C1 segment of cervical spinal cord (tissue), 14 donors: ENCODE data around the gene JSRP1.

Source experiments
- DNase-seq, 14 donors: peaks; one replicate each; lab custom pipeline; 2025; lab: John Stamatoyannopoulos, UW

JSRP1 gene

GRCh38 chr19:2255982-2256685, at the start of gene JSRP1:
JSRP1 (minus strand) TSS chr19:2256417; CDS start chr19:2255314, 1,103 bp downstream.
- DNase-seq: no peak

DNA sequence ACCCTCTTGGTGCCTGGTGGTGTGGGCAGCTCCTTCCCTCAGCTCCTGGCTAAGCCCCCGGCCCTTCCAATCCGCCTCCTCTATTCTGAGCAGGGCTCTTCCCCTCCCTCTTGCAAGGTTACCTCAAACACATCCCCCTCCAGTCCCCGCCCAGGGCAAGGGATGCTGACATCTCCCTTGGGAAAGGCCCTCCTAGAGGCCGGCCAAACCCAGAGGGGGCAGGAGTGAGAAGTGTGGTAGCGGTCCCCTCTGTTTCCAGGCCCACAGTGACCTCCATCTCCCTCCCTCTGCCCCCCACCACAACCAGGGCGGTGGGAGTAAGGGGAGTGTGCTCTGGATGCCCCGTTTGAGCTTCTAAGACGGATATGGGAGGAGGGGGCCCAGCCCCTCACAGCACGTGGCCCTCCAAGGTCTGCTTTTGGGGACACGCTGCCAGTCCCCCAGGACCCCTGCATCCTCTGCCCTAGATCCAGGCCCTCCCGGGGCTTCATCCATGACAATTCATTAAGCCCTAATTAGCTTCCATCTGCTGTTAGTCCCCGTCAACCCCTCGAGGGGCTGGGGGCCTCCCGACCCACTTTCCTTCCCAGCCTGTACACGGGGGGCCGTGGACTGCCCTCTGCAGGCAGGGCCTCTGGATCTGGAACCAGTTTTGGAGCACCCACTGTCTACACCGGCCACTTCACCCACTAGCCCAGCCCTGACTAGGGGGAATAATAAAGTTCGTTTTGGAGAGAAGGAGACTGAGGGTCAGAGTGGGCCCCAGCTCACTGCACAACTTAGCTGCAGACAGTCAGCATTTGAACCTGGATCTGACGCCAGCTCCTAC, 49.4 kb upstream of the JSRP1 start:
- no peak for DNase-seq

DNA sequence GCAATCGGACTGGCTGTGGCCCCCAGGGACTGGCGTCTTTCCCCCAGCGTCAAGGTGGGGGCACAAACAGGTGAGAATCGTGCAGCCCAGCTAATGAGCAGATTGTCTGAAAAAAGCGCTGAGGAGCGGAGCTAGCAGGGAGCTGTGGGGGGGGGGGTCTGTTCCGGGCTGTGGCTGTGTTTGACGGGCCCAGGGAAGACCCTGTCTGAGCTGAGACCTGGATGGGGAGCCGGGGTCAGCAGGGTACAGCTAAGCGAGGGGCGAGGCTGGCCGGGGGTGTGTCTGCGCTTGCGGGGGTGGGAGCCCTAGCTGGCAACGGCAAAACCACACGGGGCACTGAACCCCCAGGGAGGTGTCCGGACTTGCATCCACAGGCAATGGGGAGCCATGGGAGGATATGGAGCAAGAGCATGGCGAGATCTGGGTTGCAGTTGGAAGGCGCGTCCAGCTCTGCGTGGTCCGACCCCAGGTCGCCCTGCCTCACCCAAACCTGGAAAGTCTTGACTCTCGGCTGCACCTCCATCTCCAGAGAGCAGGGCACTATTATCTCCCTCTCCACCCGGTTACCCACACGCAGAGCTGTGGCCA, 47.1 kb upstream of the JSRP1 start:
- no peak for DNase-seq

DNA sequence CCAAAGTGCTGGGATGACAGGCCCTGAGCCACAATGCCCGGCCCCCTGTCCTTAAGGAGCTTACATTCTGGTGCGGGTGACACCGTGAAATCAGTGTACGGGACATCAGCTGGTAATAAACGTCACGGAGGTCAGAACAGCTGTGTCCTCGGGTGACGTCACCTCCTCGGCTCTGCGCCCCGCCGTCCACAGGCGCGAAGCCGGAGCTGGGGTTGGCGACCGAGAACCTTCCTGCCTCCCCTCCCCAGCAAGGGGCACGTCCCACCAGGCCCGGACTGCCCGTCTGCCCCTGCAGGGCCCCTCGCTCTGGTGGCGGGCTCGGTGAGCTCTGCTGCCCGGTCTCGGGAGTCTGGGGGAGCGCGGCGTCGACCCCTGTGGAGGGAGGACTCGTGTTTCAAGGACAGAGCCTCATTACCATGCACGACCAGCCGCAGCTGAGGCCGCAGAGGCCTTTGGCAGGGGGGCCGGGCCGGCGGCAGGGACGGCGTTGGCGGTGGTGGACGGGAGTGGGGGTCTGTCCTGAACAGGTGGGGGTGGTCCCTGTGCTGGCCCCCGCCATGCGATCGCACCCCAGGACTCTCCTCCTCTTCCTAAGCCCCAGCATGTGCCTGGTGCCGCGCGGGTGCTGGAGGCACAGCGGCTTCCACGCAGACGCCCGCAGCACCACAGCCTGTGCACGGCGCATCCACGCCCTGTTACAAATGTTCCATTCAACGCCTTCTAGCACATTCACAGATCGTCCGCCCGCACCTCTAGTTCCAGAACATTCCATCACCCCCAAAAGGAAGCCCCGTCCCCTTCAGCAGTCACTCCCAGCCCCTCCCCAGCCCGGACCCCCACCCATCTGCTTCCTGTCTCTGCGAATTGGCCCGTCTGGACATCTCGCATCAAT, 46.3 kb upstream of the JSRP1 start:
- DNase-seq: peak in 2 of 14 donors; percentile 7 to 33

DNA sequence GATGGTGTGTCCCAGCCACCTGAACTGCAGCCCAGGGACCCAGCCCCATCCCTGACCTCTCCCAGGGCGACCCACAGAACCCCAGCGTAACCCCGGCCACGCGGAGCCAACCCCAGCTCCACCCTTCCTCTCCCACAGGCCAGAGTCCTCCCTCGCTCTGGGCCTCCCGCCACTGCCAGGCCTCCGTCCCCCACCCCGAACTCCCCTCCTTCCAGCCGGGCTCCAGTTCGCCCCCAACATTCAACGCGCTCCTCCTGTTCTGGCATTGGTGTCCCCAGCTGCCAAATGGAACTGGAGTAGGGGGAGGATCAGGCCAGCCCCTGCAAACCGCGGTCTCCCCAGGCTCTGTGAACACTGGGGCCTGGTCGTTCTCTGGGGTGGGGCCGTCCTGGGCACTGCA, 44.3 kb upstream of the JSRP1 start:
- DNase-seq: no peak

DNA sequence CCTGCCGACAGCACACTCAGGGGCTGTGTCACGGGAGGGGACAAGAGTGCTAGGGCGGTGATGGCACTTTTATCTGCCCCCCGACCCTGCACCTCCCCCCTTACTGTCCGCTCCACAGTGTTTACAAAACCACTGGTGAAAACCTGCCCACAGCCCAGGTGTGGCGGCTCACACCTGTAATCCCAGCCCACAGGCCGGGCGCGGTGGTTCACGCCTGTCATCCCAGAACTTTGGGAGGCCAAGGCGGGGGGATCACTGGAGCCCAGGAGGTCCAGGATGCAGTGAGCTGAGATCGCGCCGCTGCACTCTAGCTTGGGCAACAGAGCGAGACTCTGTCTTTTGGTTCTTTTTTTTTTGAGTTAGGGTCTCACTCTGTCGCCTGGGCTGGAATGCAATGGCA, 39.9 kb upstream of the JSRP1 start:
- DNase-seq: no peak

GRCh38 chr19:2294687-2295335, 38.6 kb upstream of the JSRP1 start:
- DNase-seq: peak in 12 of 14 donors; percentile 32 to 85 (median 70)

- DNase-seq: peak in 1 of 14 donors; percentile 19
Measured at GRCh38 chr19:2291185-2291751, 35.1 kb upstream of the JSRP1 start.

- no peak for DNase-seq
Measured at GRCh38 chr19:2290441-2291184, 34.4 kb upstream of the JSRP1 start.

GRCh38 chr19:2289714-2290435, 33.7 kb upstream of the JSRP1 start:
- peak in 4 of 14 donors; percentile 9 to 28 (median 24) for DNase-seq

DNA sequence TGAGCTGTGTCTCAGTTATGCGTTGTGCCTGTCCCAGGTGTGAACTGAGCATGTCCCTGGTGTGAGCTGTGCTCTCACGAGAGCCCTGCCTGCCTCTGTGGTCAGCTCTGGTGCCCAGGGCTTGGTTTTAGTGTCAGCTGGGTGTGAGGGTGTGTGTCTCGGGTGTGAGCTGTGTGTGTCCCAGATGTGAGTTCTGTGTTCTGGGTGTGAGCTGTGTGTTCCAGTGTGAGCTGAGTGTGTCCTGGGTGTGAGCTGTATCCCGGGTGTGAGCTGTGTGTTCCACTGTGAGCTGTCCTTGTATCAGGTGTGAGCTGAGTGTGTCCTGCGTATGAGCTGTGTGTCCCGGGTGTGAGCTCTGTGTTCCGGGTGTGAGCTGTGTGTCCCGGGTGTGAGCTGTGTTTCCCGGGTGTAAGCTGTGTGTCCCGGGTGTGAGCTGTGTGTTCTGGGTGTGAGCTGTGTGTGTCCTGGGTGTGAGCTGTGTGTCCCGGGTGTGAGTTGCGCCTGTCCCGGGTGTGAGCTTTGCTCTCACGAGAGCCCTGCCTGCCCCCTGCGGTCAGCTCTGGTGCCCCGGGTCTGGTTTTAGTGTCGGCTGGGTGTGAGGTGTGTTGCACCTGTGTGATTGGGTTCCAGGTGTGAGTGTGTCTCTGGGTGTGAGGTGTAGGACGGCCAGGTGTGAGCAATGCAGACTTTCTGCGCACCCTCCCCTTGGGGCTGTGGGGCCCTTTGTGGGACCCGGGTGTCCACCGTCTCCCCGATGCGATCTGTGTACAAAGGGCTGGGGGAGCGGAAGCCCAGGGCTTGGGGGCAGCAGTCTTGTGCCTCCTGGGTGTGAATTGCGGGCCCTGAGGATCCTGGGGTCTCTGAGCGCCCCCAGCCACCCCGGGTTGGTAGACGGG, 32.8 kb upstream of the JSRP1 start:
- DNase-seq: no peak

DNA sequence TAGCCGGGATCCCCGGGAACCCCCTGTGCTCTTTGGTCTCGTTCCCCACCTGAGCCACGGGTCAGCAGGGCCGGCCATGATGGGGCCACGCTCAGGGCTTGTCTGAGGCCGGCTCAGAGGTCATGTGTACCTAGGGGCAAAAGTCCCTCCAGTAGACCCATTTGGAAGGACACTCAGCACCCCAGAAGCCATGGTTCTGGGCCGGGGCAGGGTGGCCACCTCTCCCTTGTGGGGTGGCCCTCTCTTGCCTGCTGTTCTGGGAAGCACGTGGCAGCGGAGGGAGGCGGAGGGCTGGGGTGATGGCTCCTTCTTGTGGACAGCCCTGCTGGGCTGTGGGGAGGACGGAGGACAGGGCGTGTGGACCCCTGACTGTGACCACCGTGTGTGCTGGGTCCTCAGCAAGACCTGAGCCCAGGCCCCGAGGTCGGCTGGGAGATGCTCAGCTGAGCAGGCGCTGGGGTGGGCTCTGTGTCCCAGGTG, 32.2 kb upstream of the JSRP1 start:
- no peak for DNase-seq

- no peak for DNase-seq
Measured at GRCh38 chr19:2287585-2288337, 31.5 kb upstream of the JSRP1 start.

DNA sequence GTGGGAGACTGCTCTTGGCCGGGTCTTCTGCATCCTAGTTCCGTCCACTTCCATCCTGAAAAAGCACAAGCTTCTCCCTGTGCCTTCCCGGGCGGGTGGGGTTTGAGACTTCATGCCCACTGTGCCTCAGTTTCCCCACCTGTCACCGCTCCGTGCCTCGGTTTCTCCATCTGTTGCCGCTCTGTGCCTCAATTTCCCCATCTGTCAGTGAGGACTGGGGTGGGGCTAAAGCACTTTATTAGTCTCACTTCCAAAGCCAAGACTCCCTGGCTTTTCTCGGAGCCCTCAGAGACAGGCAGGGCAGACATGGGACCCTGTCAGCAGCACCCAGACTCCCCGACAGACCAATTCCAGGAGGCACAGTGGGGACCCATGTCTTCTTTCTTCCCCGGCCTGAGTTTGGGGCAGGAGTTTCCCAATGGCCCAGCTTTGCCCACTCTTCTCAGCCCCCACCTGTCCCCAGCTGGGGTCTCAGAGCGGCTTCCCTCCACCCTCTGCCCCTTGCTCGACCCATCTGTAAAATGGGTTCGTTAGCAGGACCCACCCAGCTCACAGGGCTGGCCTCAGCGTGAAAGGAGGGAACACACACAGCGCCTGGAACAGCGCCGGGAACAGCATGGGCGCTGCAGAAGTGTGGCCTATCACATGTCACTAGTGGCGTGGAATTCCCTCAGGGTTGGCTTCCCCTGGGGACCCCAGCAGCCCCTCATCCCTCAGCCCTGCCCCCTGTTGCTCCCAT, 30.4 kb upstream of the JSRP1 start:
- no peak for DNase-seq

- no peak for DNase-seq
Measured at GRCh38 chr19:2283835-2284507, 27.8 kb upstream of the JSRP1 start.

DNA sequence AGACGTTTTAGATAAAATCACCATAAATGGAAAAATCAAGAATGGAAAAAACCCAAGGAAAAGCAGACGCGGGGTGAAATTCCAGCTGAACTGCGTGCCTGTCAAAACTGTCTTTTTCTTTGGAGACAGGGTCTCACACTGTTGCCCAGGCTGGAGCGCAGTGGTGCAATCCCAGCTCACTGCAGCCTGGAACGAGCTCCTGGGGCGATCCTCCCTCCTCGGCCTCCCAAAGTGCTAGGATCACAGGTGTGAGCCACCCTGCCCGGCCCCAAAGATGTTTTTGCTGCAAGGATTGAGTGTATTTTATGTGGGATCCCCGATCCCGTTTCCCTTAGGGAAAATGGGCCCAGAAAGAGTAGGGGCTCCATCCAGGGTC, 26.6 kb upstream of the JSRP1 start:
- no peak for DNase-seq
